ENCODE results near the gene SCGB1A1.

The SCGB1A1 gene

GRCh38 chr11:62398011-62398994 is 20.5 kb upstream of the SCGB1A1 start:
- Histone ChIP-seq H4K20me1 (ENCODE audit: insufficient read depth, low read length) (no peaks in the 10 kb centered on the region), H3K79me2 (ENCODE audit: insufficient read depth, low read length) (no peaks in the 10 kb centered on the region), H2AFZ (ENCODE audit: low read length) (no peak overlapping the region), H3K9ac (ENCODE audit: low read length) (no peak overlapping the region), H3K4me1 (ENCODE audit: insufficient read depth, low read length, severe bottlenecking) (no peaks in the 10 kb centered on the region), H3K36me3 (ENCODE audit: insufficient read depth, low read length) (no peaks in the 10 kb centered on the region), H3F3A (ENCODE audit: insufficient read depth, low read length) (no peaks in the 10 kb centered on the region), H3K4me3 (ENCODE audit: low read depth, low read length, poor library complexity, severe bottlenecking) (no peak overlapping the region), H3K27me3 (ENCODE audit: insufficient read depth, low read length) (no peaks in the 10 kb centered on the region), H3K9me3 (ENCODE audit: low read length) (no peaks in the 10 kb centered on the region), H3K9me2 (ENCODE audit: low read depth, low read length) (no peaks in the 10 kb centered on the region), H3K27ac (ENCODE audit: low read depth, low read length, poor library complexity, severe bottlenecking) (no peak overlapping the region), H3K4me2 (ENCODE audit: low read length) (no peak overlapping the region)
- TF ChIP-seq, protein P1, sequence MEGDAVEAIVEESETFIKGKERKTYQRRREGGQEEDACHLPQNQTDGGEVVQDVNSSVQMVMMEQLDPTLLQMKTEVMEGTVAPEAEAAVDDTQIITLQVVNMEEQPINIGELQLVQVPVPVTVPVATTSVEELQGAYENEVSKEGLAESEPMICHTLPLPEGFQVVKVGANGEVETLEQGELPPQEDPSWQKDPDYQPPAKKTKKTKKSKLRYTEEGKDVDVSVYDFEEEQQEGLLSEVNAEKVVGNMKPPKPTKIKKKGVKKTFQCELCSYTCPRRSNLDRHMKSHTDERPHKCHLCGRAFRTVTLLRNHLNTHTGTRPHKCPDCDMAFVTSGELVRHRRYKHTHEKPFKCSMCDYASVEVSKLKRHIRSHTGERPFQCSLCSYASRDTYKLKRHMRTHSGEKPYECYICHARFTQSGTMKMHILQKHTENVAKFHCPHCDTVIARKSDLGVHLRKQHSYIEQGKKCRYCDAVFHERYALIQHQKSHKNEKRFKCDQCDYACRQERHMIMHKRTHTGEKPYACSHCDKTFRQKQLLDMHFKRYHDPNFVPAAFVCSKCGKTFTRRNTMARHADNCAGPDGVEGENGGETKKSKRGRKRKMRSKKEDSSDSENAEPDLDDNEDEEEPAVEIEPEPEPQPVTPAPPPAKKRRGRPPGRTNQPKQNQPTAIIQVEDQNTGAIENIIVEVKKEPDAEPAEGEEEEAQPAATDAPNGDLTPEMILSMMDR (IDR thresholded peaks at IDR 0.05; ENCODE audit: low read length), result no peak
- TF ChIP-seq EZH2 (IDR thresholded peaks at IDR 0.05; ENCODE audit: borderline replicate concordance, low read length), result no peak

DNA sequence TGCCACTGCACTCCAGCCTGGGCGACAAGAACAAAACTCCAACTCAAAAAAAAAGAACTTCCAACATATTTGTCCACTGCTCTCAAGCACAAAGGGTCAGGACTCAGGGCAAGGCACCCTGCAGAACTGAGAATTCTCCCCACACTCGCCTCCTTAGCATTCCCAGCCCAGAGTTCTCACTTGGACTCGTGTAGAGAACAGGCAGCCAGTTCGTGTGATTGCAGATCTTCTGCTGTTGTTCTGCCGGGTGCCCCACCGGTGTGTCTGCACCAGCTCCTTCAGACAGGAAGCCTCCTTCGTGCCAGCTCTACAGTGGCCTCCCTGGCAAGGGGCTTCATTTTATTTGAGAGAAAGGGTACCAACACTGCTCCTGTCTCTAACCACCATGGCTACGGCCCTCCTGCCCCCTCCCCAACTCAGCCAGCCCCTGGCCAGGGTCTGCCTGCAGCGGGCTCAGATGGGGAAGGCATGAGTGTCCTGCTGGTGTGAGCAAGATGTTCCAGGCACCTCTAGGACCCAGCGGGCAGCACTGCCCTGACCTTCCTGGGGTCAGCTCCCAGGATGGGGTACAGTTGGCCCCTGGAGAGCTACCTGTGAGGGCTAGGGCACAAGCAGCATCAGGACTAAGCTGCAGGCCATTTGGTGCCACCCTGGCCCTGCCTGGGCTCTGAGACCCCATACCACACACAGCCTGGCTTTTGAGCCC is 19.5 kb upstream of the SCGB1A1 start:
- H3K36me3 ChIP-seq (ENCODE audit: insufficient read depth, low read length), result no peaks in the 10 kb centered on the region
- no peaks in the 10 kb centered on the region for H3K4me1 ChIP-seq (ENCODE audit: insufficient read depth, low read length, severe bottlenecking)
- H3K79me2 ChIP-seq (ENCODE audit: insufficient read depth, low read length), result no peaks in the 10 kb centered on the region
- no peaks in the 10 kb centered on the region for H3K9me3 ChIP-seq (ENCODE audit: low read length)
- no peak overlapping the region for H3K4me3 ChIP-seq (ENCODE audit: low read depth, low read length, poor library complexity, severe bottlenecking)
- no peak overlapping the region for H2AFZ ChIP-seq (ENCODE audit: low read length)
- no peaks in the 10 kb centered on the region for H3F3A ChIP-seq (ENCODE audit: insufficient read depth, low read length)
- H3K27me3 ChIP-seq (ENCODE audit: insufficient read depth, low read length), result no peaks in the 10 kb centered on the region
- no peak overlapping the region for H3K4me2 ChIP-seq (ENCODE audit: low read length)
- H4K20me1 ChIP-seq (ENCODE audit: insufficient read depth, low read length), result no peaks in the 10 kb centered on the region
- TF ChIP-seq, protein P1 (IDR thresholded peaks at IDR 0.05; ENCODE audit: low read length), result no peak
- TF ChIP-seq EZH2 (IDR thresholded peaks at IDR 0.05; ENCODE audit: borderline replicate concordance, low read length), result no peak
- H3K9ac ChIP-seq (ENCODE audit: low read length), result no peak overlapping the region
- no peak overlapping the region for H3K27ac ChIP-seq (ENCODE audit: low read depth, low read length, poor library complexity, severe bottlenecking)
- H3K9me2 ChIP-seq (ENCODE audit: low read depth, low read length), result no peaks in the 10 kb centered on the region

DNA sequence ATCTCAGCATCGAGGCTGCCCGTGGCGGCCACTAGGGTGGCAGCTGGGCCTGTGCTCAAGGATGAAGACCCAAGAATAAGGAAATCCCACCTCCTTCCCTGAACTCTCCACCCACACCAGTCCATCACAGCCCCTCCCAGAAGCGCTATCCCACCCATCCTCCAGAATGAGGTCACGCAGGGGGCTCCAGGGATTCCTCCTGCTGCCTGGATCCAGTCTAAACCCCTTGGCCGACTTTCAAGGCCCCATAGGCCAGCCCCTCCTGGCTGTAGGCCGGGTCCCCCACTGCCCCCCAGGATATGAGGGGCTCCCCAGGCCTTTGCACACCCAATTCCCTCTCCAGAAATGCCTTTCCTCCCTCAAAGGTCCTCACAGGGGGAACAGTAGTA is 19.0 kb upstream of the SCGB1A1 start:
- TF ChIP-seq, protein P1 (IDR thresholded peaks at IDR 0.05; ENCODE audit: low read length), result no peak
- TF ChIP-seq EZH2 (IDR thresholded peaks at IDR 0.05; ENCODE audit: borderline replicate concordance, low read length), result no peak
- Histone ChIP-seq H3K79me2 (ENCODE audit: insufficient read depth, low read length) (no peaks in the 10 kb centered on the region), H3K27me3 (ENCODE audit: insufficient read depth, low read length) (no peaks in the 10 kb centered on the region), H3F3A (ENCODE audit: insufficient read depth, low read length) (no peaks in the 10 kb centered on the region), H3K4me1 (ENCODE audit: insufficient read depth, low read length, severe bottlenecking) (no peaks in the 10 kb centered on the region), H4K20me1 (ENCODE audit: insufficient read depth, low read length) (no peaks in the 10 kb centered on the region), H3K4me3 (ENCODE audit: low read depth, low read length, poor library complexity, severe bottlenecking) (no peak overlapping the region), H3K9me2 (ENCODE audit: low read depth, low read length) (no peaks in the 10 kb centered on the region), H3K36me3 (ENCODE audit: insufficient read depth, low read length) (no peaks in the 10 kb centered on the region), H2AFZ (ENCODE audit: low read length) (no peak overlapping the region), H3K9me3 (ENCODE audit: low read length) (no peaks in the 10 kb centered on the region), H3K9ac (ENCODE audit: low read length) (no peak overlapping the region), H3K27ac (ENCODE audit: low read depth, low read length, poor library complexity, severe bottlenecking) (no peak overlapping the region), H3K4me2 (ENCODE audit: low read length) (no peak overlapping the region)
